Hindlimb muscle (tissue), 1 donor: ENCODE data around the gene FAM83G. TPM values are rescaled to one million over a fixed set of nuclear protein-coding genes. Genes with fewer than 3 reads are reported as not detected.
"Not testable (repeated sequence)": the region's sequence is repeated elsewhere in the genome, so short reads cannot be mapped to it uniquely, and the experiment has no call there.

ENCODE experiments used
- DNase-seq: peaks from one replicate; pipeline ENCODE4 v3.0.0-alpha.2; 2013
- polyA plus RNA-seq: library from polyadenylated mRNA; unstranded; fragments of 120-200 nt; gene quantifications from one replicate; pipeline ENCODE4 v1.2.1, GENCODE V29; 2013; ENCODE audit not compliant: insufficient read length

FAM83G gene, protein sequence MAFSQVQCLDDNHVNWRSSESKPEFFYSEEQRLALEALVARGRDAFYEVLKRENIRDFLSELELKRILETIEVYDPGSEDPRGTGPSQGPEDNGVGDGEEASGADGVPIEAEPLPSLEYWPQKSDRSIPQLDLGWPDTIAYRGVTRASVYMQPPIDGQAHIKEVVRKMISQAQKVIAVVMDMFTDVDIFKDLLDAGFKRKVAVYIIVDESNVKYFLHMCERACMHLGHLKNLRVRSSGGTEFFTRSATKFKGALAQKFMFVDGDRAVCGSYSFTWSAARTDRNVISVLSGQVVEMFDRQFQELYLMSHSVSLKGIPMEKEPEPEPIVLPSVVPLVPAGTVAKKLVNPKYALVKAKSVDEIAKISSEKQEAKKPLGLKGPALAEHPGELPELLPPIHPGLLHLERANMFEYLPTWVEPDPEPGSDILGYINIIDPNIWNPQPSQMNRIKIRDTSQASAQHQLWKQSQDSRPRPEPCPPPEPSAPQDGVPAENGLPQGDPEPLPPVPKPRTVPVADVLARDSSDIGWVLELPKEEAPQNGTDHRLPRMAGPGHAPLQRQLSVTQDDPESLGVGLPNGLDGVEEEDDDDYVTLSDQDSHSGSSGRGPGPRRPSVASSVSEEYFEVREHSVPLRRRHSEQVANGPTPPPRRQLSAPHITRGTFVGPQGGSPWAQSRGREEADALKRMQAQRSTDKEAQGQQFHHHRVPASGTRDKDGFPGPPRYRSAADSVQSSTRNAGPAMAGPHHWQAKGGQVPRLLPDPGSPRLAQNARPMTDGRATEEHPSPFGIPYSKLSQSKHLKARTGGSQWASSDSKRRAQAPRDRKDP
- polyA plus RNA-seq, result 0.46 TPM

DNA sequence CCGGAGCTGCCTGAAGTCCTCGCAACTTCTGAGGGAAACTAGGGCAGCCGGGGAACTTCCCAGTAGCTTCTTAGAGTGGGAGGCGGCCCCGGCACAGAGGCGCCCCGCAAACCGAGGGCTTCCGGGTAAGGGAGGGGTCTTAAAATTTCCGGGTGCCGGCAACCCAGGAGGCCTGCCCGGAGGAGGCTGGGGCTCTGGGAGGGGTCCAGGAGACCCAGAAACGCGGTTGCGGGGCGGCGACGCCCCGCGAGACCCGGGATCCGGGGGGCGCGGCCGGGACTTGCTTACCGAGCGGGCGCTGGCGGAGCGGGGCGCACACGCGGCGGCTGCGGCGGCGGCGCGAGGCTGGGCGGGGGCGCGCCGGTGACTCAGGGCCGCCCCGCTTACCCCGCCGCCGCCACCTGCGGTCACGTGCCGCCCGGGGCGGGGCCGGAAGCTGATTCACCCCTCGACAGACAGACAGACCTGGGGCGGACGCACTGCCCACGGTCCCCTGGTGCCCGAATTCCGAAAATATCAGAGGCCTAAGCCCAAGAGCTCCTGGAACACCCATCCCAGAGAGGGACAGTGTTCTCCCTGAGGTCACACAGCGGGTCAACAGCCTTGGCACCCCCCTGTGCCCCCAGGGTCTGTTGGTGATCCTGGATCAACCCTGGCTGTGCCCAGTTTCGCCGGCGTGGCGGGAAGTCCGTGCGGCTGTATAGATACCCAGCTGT, at the start of gene FAM83G:
Gene FAM83G (minus strand): TSS at position 344 of the 716 bp plus-strand sequence. CDS start 723 bp downstream, outside the sequence.
- DNase-seq, result no peak

DNA sequence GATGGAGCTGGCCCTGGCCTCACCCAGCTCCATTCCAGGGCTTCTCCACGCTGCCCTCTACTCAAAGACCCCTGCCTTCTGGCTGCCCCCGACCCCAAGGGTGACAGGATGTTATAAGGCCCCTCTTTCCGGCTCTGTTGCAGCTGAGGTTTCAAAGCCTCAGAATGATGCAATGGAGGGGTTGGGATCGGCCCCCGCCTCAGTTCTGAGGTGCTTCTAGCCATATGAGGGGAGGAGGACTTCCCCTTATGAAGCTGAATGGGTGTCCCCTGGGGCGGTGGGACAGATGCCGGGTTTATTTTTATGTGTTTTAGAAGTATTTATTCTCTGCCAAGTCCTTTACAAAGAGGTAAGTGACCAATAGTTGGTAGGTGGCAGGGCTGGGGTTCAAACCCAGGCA, 44.3 kb upstream of the FAM83G start:
- not testable (repeated sequence) for DNase-seq

DNA sequence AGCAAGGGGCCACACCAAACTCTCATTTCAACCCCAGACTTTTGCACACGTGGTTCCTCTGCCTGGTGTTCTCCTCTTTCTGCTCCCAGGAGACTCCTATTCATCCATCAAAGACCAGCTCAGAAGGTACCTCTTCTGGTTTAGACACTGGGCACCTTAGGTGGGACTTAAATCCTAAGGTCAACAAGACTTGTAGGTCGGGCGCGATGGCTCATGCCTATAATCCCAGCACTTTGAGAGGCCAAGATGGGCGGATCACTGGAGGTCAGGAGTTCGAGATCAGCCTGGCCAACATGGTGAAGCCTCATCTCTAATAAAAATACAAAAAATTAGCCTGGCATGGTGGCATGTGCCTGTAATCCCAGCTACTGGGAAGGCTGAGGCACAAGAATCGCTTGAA, 42.9 kb upstream of the FAM83G start:
- DNase-seq, result not testable (repeated sequence)

DNA sequence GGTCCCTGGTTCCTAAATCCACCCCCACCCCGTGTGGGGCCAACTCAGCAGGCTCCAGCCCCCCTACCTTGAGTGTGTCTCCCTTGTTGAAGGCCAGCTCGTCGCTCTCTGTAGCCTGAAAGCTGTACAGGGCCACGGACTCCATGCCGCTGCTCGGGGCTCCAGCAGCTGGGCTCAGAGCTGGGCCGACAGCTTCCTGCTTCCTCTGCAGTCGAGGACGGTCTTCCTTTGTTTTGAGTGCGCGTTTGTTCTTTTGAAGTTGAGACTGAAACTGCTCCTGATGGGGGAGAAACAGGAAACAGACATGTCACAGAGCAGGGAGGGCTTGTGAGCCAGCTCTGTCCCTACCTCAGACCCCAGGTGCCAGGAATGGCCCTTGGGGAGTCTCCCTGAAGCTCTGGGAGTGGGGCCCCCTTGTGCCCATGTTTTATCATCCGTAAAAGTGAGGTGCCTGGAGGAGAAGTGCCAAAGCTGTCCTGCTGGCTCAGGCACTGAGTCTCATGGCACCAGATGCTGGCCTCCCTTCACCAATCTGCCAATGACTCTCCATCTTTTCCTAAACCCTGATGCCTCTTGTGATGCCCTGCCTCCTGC, 42.3 kb upstream of the FAM83G start, which contains the start of gene GRAP:
Gene GRAP (minus strand): TSS at position 176 of the 594 bp plus-strand sequence. CDS start 31 bp downstream, at position 145.
- DNase-seq, result not testable (repeated sequence)

DNA sequence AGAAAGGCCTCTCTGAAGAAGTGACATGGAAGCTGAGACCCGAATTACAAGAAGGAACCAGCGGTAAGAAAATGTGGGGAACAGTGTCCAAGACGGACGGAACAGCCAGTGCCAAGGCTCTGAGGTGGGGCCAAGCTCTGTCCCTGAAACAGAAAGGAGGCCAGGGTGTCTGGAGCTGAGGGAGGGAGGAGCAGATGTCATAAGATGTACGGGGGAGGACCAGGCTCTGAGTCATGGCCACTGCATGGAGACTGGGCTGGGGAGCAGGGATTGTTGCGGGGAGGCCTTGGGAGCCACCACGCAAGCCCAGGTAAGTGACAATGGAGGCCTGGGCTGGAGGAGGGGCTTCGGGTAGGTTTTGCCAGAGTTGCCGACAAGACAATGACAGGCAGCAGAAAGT, 40.1 kb upstream of the FAM83G start:
- not testable (repeated sequence) for DNase-seq

DNA sequence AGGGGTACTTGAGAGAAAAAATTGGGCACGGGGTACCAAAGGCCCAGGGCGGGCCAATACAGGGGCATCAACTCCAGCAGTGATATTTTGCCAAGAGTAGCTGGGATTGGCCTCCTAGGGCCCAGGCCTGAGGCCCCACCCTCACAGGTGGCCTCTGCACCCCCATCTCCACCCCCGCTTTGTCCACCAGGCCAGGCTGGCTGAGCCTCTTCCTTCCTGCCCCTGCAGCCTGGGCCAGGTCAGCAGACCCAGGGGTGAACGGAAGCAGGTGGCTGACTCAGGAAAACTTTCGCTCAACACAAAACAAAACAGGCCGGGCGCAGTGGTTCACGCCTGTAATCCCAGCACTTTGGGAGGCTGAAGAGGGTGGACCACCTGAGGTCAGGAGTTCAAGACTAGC, 38.5 kb upstream of the FAM83G start:
- DNase-seq, result not testable (repeated sequence)

DNA sequence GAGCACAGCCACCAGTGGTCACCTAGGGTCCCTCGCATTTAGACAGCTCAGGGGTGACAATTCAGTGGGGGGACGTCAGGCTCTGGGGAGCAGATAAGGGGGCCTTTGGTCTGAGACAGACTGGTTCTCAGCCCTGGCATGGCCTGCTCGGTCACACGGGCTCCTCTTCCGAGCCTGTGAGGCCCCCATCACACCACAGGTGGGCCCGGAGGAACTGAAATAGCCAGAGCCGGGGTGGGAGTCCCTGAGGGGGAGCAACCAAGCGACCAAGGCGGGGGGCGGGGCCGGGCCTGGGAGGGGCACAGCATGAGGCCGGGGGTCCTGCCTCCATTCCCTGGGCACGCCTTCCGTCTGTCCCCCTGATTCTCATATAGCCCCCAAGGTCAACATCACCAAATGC, 37.8 kb upstream of the FAM83G start:
- DNase-seq, result not testable (repeated sequence)

DNA sequence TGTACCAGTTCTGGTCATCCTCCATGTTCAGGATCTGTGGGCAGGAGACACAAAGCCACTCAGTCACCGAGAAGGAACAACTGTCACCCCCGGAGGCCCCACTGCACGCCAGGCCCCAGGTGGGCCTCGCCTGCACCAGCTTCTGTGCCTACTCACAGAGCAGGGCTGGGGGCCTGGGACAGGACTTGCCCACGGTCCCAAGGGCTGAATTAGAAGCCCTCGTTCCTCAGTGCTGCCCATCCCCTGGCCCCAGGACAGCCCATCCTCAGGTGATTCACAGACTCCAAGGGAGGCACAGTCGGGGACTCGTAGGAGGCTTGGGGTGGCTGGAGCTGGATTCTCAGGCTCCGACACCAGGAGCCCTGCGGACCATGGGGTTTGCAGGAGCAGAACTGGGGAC, 37.3 kb upstream of the FAM83G start:
- DNase-seq, result not testable (repeated sequence)

DNA sequence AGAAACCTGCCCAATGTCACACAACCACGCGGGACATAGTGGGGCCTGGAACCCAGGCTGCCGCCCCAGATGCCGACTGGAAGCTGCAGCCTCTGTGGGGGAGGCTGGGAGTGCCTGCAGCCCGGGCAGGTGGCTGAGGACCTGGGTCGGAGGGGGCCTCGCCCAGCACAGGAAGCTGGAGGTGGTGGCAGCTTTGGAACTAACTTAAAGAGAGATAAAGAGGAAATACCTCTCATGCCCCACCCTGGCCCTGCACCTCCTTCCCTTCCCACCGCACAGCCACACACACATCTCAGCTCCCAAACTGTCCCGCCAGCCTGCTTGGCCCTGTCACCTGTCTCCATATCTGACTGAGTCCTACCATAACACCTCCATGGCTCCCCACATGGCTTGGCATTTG, 35.8 kb upstream of the FAM83G start:
- not testable (repeated sequence) for DNase-seq

DNA sequence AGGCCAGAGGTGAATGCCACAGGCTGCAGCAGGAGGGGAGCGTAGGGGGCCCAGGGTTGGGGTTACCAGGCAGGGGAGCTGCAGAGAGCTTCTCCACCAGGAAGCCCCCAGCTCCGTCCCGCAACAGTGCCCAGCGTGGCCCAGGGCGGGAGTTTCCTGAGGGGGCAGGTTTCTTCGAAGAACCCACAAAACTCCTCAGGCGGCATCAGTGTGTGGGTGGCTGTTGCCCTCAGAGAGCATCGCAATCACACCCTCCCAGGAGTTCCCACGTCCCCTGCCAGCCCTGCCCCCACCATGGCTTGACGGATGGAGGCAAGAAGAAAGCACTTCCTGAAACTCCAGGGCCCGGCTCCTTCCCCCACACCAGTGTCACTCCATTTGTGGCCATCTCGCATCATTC, 34.2 kb upstream of the FAM83G start:
- not testable (repeated sequence) for DNase-seq

DNA sequence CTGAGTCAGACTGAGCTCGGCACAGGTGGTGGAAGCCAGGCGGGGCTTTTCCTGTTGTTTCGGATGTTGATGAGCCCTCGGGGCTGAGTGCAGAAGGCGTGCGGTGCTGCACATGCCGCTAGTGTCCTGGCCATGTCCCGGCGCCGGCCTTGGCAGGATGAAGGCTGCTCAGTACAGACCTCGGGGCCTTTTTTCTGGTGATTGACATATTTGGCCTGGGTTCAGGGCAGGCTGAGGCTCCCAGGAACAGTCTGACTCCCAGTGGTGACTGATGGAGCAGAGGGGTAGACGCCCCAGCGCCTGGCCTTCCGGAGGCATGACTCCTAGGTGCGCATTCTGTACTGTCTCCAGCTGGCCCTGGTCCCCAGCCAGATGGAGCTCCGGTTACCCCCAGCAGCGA, 33.4 kb upstream of the FAM83G start:
- not testable (repeated sequence) for DNase-seq

DNA sequence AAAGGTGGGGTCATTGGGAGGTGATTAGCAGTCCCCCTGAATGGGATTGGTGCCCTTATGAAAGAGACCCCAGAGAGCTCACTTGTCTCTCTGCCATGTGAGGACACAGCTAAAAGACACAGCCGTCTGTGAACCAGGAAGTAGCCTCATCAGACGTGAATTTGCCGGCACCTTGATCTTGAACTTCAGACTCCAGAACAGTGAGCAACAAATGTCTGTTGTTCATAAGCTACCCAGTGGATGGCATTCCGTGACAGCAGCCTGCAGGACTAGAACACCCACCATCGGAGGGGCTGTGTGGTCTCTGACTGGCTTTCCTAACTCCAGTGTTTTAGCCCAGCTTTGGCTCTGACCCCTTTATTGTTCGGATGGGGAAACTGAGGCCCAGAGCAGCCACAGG, 33.0 kb upstream of the FAM83G start:
- DNase-seq, result not testable (repeated sequence)

DNA sequence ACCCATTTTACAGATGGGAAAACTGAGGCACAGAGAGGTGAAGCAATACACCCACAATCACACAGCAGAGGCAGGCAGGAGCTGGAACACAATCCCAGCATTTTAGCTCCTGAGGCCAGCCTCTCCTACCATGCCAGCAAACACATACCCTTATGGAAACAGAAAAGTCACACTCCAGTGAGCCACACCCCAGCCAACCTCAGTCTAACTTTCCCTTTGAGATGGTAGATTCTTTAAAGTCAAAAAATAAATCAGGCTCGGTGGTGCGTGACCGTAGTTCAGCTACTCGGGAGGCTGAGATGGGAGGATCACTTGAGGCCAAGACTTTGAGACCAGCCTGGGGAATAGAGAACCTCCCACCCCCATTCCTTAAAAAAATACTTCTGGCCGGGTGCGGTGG, 31.6 kb upstream of the FAM83G start:
- not testable (repeated sequence) for DNase-seq

DNA sequence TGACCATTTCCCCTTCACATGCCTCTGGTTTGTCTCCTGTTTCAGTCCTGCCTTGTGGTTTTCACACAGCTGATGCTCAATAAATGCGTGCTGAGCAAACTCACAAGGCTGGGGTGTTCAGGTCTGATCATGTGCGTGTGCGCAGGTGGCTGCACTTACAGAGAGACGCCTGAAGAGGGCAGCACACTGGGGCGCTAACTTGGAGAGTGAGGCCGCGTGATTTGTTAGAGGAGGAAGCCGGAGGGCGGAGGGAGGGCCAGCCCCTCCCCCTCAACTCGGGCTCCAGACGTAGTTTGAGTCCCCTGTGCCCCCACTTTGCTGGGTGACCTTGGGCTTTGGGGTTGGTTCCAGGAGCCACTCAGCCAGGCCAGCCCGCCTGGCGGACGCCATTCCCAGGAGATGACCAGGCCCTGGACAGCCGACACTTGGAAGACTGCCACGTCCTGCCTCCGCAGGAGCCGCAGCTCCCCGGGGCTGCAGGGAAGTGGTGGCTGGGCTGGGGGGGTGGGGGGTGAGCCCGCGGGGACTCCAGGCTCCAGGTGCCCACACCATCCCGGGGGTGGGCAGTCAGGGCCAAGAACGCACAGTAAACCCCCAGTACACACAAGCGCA, 27.9 kb upstream of the FAM83G start:
- not testable (repeated sequence) for DNase-seq

DNA sequence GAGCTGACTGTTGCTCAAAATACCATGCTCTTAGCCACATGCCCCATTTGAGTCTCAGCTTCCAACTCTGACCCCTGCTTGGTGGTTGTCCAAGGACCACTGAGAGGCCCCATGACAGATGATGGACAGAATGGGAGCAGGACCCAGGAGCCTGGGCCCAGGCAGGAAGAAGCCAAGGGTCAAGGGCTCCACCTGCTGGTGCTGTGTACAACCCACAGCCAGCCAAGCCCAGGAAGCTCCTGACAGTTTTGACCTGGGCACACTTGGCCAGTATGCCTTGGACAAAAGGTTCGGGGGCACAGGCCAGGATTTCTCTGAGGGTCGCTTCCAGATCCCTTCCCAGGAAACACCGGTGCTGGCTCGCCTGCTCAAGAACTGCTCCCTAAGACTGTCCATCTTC, 27.2 kb upstream of the FAM83G start:
- not testable (repeated sequence) for DNase-seq

DNA sequence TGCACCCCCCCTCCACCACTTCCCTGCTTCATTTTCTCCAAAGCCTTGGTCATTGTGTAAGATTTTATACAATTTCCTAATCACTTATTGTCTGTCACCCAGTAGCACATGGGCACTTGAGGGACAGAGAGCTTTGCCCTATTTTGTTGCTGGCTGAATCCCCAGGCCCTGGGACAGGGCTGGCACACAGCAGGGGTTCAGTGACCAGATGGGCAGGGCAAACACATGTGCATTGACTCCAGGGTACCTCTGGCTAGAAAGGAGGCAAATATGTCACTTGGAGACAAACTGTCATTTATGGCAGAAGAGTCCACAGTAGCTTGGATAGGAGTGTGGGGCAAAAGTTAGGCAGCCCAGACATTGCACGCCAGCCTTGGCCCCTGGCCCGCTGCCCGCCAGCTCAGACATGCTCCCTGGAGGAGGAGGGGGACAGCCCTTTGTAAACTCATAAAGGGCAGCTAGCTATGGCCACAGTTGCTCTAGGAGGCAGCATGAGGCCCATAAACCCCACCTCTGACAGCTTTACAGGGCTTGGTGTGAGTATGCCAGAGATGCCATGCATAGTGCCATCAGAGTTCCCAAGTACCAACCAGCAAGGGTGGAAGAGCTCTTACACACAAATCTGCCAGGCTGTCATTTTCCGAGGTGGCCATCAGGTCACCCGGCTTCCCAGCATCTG, 26.3 kb upstream of the FAM83G start:
- not testable (repeated sequence) for DNase-seq

DNA sequence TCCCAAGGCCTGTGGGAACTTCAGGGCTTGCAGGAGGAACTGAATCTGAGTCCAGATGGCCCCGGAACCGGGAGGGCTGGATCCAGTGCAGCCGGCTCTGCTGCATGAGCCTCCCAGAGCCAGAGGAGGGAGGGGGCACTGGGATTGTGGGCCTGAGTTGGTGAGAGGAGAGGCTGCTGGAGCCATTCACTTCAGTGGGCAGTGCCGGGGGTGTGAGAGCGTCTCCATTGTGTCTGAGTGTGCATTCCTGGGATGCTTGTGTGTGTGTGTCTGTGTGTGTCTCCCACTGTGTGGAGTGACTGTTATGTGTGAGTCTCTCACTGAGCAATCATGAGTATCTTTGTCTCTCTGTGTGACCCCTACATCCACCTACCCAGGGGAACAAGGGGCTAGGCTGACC, 25.2 kb upstream of the FAM83G start:
- DNase-seq, result not testable (repeated sequence)

DNA sequence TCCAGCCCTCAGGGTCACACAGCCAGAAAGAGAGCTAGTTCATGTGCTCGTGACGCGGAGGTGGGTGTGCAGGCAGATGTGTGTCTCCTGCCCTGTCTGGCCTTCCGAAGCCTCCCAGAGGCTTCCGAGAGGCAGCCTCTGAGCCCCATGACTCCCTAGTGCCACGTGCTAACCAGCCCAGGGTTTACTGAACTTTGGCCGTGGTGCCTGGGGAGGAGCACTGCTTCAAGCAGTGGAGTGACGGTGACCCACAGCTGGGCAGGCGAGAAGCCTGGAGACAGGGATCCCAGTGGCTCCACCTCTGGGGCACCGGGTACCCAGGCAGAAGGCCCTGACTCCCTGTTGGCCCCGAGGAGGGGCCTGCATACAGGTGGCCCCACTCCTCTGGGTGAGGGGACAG, 24.1 kb upstream of the FAM83G start:
- DNase-seq, result not testable (repeated sequence)

DNA sequence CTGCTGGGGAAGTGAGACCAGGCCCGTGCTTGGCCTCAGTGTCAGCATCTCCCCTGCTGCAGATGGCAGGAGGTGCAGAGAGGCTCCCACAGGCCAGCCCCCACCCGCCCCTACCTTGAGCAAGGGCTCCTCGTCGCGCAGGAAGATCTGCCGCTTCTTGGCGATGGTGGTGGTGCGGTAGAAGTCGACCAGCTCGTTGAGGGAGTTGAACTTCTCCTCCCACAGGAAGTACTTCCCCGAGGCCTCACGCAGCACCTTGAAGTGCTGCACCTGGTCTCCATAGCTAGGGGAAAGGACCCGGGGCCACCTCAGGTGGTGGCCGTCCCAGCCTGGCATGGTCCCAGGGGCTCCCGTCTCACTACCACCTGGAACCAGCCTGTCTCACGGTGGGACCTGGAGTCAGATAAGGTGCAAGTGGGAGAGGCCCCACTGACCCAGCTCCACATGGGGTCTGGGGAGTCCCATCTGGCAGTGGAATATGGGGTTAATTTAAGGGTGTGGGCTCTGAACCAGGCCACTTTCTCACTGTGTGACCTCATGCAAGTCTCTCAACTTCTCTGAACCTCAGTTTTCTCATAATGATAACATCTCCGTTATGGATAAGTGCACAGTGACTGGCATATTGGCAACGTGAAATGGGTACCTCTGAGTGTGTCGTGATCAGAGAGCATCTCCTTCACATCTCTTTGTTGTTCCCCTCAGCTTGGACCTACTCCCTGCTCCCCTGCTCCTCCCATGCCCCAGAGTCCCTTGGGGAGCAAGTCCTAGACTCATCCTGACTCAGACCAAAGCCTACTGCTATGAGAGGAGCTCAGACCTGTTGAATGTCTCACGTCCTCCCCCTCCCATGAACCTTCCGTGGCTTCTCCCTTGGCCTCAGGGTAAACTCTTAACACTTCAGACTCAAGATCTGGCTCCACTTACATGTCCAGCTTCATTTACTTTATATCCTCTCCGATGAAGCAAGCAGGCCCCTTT, 19.8 kb upstream of the FAM83G start:
- DNase-seq, result no peak
